Kidney capillary endothelial cell (primary cell): Measurements from ENCODE around the gene COX6A1.

Experiments used
- DNase-seq: peaks from one replicate; pipeline ENCODE4 v3.0.0-alpha.2; 2018; ENCODE audit warnings: low spot score

The COX6A1 gene

GRCh38 chr12:120437735-120438494, at the start of gene COX6A1:
COX6A1 (plus strand) TSS chr12:120438113; CDS start chr12:120438127, 14 bp downstream.
- peak; percentile 97 for DNase-seq

- DNase-seq = no peak
Observed at GRCh38 chr12:120388691-120389481, 49.0 kb upstream of the COX6A1 start.

- no peak for DNase-seq
Observed at GRCh38 chr12:120390540-120391120, 47.3 kb upstream of the COX6A1 start.

GRCh38 chr12:120394483-120395367, 43.2 kb upstream of the COX6A1 start:
- no peak for DNase-seq

GRCh38 chr12:120397824-120398540, 39.9 kb upstream of the COX6A1 start:
- no peak for DNase-seq

GRCh38 chr12:120399531-120399930, 38.4 kb upstream of the COX6A1 start:
- no peak for DNase-seq

GRCh38 chr12:120402217-120402616, 35.7 kb upstream of the COX6A1 start:
- no peak for DNase-seq

- DNase-seq = no peak
Observed at GRCh38 chr12:120403869-120404268, 34.0 kb upstream of the COX6A1 start.

- DNase-seq = no peak
Observed at GRCh38 chr12:120404271-120404670, 33.6 kb upstream of the COX6A1 start.

GRCh38 chr12:120406069-120406468, 31.8 kb upstream of the COX6A1 start:
- DNase-seq = no peak

GRCh38 chr12:120406553-120406952, 31.4 kb upstream of the COX6A1 start:
- DNase-seq = no peak

GRCh38 chr12:120408771-120409170, 29.1 kb upstream of the COX6A1 start:
- DNase-seq = no peak

- no peak for DNase-seq
Observed at GRCh38 chr12:120412421-120412820, 25.5 kb upstream of the COX6A1 start.

GRCh38 chr12:120413901-120414695, 23.8 kb upstream of the COX6A1 start:
- DNase-seq = no peak

GRCh38 chr12:120416490-120417216, 21.3 kb upstream of the COX6A1 start:
- no peak for DNase-seq

- no peak for DNase-seq
Observed at GRCh38 chr12:120417917-120418580, 19.9 kb upstream of the COX6A1 start.

GRCh38 chr12:120421701-120422100, 16.2 kb upstream of the COX6A1 start:
- no peak for DNase-seq

- no peak for DNase-seq
Observed at GRCh38 chr12:120422892-120423456, 14.9 kb upstream of the COX6A1 start.

- no peak for DNase-seq
Observed at GRCh38 chr12:120425797-120426196, 12.1 kb upstream of the COX6A1 start.
